ENCODE measurements around the gene RNF144A.
A peak's percentile ranks its signal among the peaks of the same experiment; 100 is the strongest.

RNF144A gene

DNA sequence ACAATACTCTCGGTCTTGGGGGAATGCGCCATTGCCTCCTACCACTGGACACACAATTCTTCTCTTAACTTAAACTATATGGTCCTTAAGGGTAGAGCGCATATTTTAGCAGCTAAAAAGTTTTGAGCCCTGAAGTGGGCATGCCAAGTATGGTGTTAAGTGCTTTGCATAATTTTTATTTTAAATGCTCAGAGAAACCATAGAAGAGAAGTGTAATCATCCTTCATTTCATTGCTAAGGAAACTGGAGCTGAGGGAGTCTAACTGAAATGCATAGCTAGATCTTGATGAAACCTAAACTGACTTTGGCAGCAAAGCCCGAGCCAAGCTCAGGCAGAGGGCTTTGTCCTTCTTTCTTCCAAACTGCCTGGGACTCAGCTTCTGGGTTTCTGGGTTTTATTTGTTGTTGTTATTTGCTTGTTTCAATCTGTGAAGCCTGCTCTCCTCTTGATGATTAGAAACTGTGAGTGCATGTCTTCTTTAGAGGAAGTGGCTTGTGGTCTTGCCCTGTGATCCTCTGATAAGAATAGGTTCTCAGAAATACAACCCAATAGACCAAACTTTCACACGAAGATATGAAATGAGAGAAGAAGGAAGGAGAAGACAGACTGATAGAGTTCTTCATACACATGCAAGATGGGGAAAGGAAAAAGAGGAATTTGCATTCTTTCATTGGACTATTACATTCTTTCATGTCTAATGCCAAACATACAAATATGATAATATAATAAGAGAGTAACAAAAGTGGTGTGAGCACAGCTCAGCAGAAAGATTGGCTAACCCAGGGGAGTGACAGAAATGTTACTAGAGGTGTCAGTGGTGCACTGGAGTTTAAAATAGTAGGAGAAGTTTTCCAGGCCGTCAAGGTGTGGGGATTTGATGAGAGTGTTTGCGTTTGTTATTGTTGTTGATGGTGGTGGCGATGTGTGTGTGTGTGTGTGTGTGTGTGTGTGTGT, 7.5 kb upstream of the RNF144A start:
- no peak for DNase-seq

DNA sequence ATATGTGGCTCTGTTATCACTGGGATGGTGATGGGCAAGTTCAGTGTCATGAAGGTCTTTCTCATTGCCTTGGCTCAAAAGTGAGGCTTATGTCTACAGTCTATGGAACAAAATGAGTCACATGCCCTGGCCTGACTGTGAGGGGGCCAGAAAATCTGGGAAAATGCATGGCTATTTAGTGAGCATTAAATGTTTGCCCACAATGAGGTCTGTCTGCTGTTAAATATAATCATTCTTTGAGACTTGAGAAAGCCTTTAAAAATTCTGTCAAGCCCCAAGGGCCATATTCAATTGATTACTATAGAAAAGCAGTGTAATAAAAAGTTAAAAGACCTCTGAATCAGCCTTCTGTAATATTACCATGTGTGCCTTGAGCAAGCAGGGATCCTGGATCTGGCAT, 5.5 kb upstream of the RNF144A start:
- no peak for DNase-seq

DNA sequence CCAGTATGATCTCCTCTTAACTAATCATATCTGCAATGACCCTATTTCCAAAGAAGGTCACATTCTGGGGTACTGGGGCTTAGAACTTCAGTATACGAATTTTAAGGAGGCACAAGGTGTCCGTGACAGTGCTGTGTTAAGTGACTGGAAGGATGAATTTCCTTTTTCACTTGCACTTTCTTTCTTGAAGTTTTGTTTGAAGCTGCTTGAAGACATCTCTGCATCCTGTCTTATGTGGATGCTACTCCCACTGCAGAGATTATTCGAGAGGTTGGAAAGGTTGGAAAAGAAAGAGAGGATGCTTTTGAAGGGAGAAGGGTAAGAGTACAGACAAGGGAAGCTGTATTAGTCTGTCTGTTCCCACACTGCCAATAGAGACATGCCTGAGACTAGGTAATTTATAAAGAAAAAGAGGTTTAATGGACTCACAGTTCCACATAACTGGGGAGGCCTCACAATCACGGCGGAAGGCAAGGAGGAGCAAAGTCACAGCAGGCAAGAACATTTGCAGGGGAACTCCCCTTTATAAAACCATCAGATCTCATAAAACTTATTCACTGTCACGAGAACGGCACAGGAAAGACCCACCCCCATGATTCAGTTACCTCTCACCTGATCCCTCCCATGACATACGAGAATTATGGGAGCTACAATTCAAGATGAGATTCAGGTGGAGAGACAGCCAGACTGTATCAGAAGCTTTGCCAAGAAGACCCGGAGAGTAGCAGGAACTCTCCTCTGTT, 3.6 kb upstream of the RNF144A start:
- peak; percentile 30 for DNase-seq

DNA sequence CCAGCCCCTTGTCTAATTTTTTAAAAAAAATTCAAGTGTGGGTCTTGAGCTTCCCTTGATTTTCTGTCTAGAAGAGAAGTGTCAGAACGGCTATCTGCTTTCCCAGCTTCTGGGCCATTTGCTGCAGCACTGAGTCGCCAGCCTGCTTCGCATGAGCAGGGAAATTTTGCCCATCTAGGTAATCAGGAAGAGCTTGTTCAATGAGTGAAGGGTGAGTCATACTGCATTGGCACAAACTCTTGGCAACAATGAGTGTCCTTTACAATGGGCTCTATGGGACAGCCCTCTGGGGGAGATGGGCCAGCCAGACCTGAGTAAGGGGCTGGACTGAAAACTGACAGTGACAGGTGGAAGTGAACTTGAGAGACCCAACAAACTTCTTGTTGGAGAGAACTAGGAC, 2.4 kb upstream of the RNF144A start:
- DNase-seq: no peak

DNA sequence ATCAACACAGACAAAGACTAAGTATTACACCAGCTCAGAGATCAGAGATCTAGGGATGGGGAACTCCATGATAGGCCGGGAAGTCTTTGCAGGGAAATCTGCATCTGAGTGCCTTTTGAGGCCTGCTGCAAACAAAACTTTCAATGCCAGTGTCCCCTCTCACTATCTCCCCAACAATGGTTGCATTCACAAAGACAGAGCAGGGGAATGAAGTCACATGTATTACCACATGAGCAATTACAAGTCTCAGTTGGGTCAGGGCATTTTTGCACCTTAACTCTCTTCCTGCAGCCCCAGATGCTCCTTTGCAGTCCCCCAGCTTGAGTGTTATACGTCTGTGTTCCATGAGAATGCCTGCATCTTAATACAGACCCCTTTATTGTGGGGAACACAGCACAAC, 1.8 kb upstream of the RNF144A start:
- no peak for DNase-seq

DNA sequence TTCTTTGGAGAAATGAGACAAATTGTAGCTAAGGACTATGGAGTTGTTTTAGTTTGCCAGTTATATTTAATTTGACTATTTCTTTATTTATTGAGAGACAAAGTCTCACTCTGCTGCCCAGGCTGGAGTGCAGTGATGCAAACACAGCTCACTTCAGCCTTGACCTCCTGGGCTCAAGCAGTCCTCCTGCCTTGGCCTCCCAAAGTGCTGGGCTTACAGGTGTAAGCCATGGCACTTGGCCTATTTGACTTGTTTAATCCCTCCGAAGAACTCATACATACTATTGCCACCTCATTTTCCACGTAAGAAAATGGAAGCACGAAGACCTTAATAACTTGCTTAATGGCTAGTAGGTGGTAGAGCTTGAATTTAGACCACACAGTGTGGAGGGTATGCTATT, 988 bp upstream of the RNF144A start:
- no peak for DNase-seq

DNA sequence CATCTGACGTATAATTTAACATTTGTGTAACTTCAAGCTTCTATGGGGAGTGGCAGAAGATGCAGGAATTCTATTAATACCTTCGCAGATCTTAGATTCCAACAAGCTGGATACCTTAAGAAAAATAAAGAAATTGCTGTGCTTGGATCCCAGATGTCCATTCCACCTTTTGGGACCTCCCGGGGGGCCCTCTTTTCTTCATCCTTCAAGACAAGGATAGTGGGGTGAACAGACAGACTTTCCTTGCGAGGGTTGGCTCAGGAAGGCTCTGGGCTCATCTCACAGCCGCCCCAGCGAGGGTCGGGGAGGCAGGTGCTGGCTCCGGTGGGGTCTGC, 509 bp upstream of the RNF144A start:
- no peak for DNase-seq

DNA sequence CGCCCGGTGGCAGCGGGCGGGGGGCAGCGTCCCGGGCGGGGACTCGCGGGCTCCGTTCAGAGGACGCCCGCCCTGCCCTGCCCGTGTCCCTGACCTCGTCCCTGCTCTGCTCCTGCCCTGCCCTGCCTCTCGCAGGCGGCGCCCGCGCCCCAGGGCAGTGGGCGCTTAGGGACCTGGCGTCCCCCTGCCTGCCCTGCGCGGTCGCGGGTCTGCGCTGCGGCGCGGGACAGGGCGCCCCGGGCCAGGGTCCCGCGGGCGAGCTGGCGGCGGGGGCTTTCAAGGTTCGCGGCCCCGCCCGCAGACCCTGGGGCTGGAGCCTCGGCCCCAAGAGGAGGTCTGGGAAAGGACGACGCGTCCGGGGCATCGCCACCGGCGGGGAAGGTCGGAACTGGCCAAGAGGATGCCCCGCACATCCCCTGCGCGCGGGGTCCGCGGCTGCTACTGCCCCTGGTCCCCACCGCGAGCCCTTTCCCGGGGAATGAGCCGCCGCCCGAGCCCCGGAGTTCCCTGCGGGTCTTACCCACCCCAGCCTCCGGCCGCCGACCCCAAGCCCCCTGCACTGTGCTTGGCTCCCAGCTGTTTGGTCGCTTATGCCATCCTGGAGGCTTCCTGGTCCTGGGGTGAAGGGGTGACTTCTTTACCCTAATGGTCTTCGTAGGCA, 679 bp downstream of the RNF144A start:
- DNase-seq: no peak

DNA sequence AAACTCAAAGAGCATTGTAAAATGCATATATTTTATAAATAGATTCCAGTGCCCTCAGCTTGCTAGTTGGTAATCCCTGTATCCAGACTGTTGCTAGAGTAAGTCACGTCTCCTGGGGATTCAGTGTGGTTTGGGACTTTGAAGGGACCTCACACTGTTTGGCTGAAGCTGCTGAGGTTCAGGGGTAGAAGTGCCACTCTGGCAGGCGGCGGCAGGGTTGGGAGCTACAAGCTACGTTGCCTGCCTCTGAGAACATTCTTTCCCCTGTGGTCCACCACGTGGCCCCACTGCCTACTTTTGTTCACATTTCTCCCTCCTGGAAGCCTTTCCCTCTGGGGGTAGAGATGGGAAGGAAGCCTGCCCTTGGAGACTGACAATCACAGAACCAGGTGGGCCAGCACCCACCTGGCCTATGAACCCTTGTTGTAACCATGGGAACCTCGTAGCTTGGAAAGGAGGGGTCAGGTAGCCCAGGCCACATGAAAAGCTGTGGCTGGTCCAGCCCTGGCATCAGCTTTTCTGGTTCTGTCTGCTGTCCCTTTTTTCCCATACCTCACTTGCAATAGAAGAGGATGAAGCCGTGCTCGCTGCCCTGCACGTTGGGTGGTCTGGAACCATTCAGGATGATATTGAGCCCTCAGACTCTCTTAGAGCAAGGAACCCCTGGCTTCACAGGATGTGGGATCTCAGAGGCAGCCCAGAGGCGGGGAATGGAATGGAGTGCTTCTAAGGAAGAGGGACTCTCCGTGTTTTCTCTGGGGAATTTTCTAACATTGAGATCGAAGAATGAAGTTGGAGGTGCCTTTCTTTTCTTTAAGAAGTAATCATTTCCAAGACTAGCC, 2.9 kb downstream of the RNF144A start:
- no peak for DNase-seq

DNA sequence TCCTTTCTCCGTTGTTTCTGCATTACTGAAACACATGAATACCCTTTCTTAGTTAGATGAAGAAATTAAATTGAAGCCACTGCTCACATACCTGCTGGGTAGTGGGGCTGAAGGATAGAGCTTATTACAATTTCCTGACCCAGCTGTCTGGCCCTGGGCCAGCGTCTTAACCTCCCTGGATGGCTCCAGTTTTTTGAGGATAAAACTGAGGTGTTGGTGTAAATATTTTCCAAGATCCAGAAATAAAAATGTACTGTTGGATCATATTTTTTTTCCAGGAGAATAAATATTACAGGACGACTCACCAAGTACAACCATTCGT, 3.5 kb downstream of the RNF144A start:
- DNase-seq: no peak

DNA sequence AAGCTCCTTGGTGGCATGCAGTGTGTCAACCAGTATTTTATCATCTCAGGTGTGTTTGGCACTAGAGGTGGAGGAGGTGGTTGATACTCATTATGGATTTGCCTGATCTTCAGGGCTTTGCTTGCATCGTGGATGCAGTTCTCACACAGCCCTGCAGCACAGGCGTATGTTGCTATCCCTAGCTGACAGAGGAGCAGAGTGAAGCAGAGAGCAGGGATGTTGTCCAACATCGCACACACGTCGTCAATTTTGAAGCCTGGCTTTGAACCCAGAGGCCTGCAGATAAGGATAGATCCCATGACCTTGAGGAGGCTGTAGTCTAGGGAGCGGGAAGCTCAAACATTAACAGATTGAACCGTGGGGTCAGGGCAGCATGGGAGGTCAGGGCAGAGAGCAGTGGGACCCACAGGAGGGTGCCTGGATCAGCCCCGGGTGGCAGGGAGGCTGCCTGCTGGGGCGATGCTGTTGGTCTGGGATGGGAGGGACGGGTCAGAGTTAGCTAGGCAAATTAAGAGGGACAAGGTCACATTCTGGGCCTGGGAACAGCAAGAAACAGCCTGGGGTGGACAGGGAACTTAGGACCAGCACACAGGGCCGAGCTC, 4.2 kb downstream of the RNF144A start:
- no peak for DNase-seq

DNA sequence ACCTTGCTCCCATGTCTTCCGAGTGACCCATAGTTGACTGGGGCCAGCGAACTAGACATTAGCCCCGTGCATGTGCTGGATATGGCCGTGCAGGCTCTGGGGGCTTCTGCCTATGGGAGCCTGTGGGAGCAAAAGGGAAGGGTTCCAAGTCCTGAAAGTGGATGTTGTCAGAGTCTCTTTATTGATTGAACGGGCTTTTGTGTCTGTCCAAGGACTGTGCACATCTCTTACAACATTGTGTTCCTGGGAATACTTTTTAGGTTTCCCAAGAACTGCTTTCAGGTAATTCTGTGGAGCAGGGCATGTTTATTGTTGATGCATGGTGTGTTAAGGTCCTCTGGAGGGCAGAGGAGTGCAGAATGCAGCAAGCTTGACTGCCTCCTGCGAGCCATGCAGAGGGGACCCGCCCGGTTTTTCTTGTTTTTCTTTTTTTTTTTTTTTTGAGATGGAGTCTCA, 5.0 kb downstream of the RNF144A start:
- no peak for DNase-seq

DNA sequence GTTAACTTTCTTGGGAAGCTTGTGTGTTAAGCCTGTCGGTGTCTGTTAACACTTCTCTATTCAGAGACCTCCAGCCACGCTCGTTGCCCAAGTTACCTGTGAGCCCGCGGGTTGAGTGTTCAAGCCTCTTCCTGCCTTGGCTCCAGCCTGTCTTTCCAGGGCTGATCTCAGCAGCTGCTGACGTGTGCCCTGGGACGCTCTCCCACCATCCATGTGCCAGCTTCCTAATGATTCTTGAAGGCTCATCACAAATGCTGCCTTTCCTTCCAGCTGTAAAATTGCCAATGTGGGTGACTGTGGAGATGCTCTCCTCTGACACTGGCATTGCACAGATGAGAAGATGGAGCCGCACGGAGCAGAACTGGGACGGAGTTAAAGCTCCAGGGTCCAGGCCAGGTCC, 6.1 kb downstream of the RNF144A start:
- DNase-seq: no peak

DNA sequence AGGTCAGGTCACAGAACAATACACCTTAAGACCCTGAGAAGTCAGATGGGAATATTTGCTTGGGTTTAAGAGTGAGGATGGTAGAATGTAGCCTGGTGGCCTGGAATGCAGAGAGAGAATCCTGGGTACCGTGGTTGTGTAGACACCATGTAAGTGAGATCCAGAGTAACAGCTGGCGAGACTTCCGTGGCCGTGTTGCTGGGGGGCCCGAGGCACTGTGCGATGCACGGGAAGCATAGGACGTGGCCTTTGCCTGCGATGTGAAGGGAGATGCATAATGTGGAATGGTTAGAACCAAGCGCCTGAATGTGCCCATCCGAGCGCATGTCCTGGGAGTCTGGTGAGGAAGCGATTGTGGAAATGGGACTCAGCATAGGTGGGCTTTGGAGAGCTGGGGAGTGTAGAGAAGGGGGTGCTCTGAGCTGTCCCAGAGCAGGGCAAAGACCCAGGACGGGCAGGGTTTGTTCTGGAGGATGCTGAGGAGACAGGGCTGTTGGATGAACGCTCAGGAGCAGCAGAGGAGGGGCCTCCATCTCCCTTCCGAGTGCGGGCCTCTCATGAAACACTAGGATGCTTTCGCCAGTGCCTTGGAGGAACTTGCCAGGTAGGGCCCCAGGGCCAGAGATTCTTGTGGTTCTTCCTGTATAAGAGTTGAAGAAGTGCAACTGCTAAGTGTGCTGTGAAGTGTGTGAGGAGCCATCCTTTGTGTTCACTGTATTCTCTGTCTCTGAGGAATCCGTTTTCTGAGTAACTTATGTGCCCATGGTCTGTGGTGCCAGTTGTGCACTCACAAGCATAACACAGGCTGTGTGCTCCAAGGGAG, 7.1 kb downstream of the RNF144A start:
- no peak for DNase-seq

DNA sequence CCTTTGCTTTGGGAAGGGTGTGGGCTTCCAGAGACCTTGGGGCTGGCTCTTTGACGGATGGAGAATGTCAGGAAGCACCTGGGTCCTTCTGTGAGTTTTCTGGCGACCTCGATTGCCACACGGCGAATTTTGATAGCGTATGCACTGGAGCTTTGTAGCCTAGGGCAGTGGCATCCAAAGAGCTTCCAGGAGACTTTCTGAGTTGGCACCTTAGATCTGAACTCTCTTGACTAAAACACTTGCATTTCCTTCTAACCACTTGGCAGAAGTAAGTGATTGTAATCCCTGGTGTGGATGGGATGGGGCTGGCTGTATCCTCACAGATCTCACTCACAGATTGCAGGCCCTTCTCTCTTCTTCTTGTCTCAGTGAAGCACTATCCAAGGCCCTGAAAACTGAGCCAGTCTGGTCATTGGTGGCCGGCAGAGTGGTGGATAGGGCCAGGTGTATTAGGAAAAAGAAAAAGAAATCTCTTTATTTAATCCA, 7.8 kb downstream of the RNF144A start:
- no peak for DNase-seq

DNA sequence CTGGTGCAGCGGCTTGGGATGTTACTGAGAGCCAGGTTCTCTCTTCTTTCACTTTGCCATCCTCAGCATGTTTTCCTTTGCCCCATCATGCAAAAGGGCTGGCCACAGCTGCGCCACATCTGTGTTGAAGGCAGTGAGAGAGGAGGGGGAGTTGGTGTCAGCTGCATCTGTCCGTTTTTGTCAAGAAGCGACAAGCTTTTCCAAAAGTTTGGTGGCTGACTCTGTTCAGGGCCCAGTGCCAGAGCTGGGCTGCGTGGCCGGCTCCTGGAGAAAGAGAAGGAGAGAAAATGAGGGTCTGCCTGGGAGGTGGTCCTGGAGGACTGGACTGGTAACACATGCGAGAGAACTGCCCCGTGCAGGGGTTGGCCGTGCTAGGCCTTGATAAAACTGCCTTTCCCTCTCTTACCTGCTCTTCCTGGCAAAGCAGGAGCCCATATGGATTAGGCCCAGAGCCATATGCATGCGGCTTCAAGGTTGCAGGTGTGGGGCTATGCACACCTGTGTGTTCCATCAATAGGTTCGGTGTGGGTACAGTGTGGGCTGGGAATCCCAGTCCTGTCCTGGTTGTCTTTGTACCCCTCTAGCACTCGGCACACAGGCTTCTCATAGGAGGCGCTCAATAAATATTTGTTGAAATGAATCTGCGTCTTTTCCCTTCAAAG, 9.0 kb downstream of the RNF144A start:
- no peak for DNase-seq

DNA sequence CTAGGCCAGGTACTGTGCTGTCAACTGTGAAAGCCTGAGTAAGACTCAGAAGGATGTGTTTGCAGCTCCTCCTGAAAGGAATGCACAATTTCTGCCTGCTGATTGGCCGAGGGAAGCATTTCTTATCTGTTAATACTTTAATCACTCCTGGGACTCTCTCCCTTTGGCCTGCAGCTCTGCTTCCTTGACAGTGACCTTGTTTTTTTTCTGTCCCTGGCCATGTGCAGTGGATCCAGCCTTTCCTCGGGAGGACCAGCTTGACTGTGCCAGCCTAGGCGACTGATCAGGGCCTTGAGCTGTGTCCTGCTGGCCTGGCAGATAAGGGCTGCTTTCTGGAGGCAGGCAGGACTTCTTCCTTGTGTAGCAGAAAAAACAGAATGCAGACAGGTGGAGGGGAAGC, 10.0 kb downstream of the RNF144A start:
- no peak for DNase-seq

DNA sequence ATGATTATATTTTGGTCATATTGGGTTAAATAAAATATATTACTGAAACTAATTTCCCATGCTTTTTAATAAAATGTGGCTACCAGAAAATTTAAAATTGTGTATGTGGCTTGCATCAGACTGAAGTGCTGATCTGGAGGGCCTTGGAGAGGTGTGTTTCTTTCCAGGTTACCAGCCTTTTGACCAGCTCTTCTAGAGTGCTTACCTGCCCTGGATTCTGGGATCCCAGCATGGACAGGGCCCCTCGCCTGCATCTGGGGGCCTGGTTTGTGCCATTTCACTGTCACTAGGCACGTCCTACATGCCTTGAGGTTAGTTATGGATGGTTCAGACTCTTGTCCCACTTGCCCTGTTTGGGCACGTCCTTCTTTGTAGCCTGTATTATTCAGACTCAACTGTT, 10.5 kb downstream of the RNF144A start:
- DNase-seq: no peak

DNA sequence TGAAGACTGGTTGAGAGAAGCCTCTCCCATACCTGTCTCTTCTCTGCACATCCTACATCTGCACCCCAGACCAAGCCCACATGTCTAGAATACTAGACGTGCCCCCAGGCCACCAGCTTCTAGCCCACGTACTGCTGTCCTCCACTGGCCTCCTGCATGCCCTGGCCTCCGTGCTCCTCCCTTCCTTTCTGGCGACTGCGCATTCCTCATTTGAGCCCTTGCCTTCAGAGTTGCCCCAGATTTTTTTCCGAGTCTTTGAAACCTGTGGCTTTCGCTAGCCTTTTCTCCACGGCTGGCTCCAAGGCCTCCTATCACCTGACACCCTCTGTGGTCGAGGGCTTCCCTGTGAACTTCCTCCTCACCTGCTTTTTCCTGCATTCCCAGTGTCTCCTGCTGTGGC, 11.2 kb downstream of the RNF144A start:
- no peak for DNase-seq

DNA sequence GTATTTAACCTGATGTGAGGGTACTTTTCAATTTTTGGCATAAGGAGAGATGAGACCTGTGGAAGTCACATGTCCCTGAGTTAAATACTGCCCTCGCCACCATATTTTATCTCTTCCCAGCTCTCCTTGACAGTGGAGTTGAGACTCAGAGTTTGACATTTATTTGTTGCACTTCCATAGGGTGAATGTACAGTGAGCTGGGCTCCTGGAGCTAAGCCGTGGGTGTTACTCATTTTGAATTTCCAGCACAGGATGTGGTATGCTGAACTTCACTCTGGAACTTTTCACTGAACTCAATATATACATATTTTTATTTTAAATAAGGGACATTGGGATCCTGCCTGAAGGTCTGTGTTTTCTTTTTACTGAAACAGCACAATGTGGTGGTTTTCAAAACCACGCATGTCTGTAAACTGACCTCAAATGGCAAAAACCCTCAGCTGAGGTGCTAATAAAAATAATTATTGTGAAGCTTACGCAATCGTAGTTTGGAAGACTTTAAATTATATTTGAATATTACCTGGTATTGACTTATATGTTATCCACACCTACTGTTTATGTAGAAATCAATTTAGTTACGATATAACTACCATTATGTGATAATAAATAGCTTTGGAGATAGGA, 12.1 kb downstream of the RNF144A start:
- no peak for DNase-seq

Data from effector CD4-positive, alpha-beta T cell (primary cell).